Measurements from ENCODE around the gene SIMC1. TPM values are rescaled to one million over a fixed set of nuclear protein-coding genes. Genes with fewer than 3 reads are reported as not detected.

SIMC1 gene
- total RNA-seq, 1 experiment from 2014 or later, result 17.7 TPM

DNA sequence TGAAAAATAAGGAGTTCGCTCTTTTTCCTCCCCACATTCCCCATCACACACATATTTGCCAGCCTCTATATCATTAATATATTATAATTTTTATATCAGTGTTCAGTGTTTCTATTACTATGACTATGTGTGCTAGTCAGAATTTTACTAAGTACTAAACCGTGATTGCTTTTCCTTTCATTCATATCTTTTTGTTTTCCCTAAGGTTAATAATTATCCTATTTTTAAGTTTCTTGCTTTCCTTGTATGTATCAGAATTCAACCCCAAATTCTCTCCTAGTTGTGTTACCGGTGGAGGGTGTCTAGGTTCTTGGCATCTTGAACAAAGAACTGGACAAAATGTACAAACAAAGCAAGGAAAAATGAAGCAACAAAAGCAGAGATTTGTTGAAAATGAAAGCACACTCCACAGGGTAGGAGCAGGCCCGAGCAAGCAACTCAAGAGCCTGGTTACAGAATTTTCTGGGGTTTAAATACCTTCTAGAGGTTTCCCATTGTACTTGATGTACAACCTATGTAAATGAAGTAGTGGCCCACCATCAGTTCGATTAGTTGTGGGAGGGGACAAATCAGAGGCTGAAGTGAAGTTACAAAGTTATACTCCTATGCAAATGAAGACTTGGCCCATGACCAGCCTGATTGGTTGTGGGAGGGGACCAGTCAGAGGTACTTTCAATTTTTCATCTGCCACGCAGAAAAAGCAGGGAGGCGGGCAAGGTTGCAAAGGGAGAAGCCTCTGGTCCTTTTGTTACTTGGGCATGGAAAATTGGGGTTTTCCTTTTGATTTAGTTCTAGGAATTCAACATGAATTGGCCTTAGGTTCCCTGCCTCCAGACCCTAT, 79.5 kb downstream of the SIMC1 start:
- Histone ChIP-seq H3K27ac (ENCODE audit: insufficient read length, low read depth, low read length) (no peak overlapping the region), H2BK5ac (ENCODE audit: insufficient read length, low read length) (no peak overlapping the region), H3K56ac (ENCODE audit: insufficient read length, low read depth, low read length) (no peak overlapping the region), H3K9ac (ENCODE audit: extremely low read depth, insufficient read length, low read length) (no peak overlapping the region), H4K91ac (ENCODE audit: insufficient read length, low read depth, low read length) (no peak overlapping the region), H3K79me2 (ENCODE audit: insufficient read depth, low read length) (no peaks in the 10 kb centered on the region), H2BK12ac (ENCODE audit: insufficient read length, low read depth, low read length) (no peak overlapping the region), H3K14ac (ENCODE audit: insufficient read depth, low read length) (no peak overlapping the region), H3K27me3 (ENCODE audit: insufficient read depth, low read length) (no peaks in the 10 kb centered on the region), H3K4me2 (ENCODE audit: insufficient read depth, insufficient read length, low read length) (no peak overlapping the region), H2AK5ac (ENCODE audit: insufficient read length, low read length) (no peak overlapping the region), H4K8ac (replicated peaks; ENCODE audit: insufficient read length, low read depth, low read length) (no peak overlapping the region), H3K23ac (ENCODE audit: insufficient read length, low read depth, low read length) (no peak overlapping the region), H3K9me3 (ENCODE audit: control insufficient read depth, low read depth, low read length) (no peaks in the 10 kb centered on the region), H3K4ac (ENCODE audit: low read depth, low read length) (no peak overlapping the region), H2BK20ac (ENCODE audit: low read depth, low read length, poor library complexity, severe bottlenecking) (no peak overlapping the region), H3K4me1 (ENCODE audit: insufficient read depth, low read length) (no peaks in the 10 kb centered on the region), H2BK120ac (ENCODE audit: low read depth, low read length, poor library complexity, severe bottlenecking) (no peak overlapping the region), H3K23me2 (ENCODE audit: insufficient read length, low read depth, low read length, poor library complexity, severe bottlenecking) (no peaks in the 10 kb centered on the region), H4K20me1 (ENCODE audit: control insufficient read depth, insufficient read depth, insufficient read length) (no peaks in the 10 kb centered on the region), H2AFZ (ENCODE audit: low read length) (no peak overlapping the region), H4K5ac (ENCODE audit: insufficient read length, low read depth, low read length) (no peak overlapping the region), H3K18ac (ENCODE audit: insufficient read length, low read depth, low read length) (no peak overlapping the region), H3K79me1 (ENCODE audit: insufficient read depth, low read depth, low read length, poor library complexity, severe bottlenecking) (no peaks in the 10 kb centered on the region), H3T11ph (ENCODE audit: low read length) (no peak overlapping the region), H2BK15ac (ENCODE audit: low read depth, low read length) (no peak overlapping the region)
- H3K4me1 Mint-ChIP-seq, result peaks cover 0 to 4% of the 10 kb centered on the region in 2 experiments; a peak in 2 of 4 replicates
- H3K36me3 Mint-ChIP-seq (ENCODE audit: insufficient read depth in 1 of 3, low read depth in 3 of 3), result peaks cover 10 to 29% (median 22%) of the 10 kb centered on the region in 3 experiments; a peak in 6 of 7 replicates
- no peak overlapping the region for H3K4me3 Mint-ChIP-seq
- H3K27ac Mint-ChIP-seq, result no peak overlapping the region
- TF ChIP-seq, protein P1, sequence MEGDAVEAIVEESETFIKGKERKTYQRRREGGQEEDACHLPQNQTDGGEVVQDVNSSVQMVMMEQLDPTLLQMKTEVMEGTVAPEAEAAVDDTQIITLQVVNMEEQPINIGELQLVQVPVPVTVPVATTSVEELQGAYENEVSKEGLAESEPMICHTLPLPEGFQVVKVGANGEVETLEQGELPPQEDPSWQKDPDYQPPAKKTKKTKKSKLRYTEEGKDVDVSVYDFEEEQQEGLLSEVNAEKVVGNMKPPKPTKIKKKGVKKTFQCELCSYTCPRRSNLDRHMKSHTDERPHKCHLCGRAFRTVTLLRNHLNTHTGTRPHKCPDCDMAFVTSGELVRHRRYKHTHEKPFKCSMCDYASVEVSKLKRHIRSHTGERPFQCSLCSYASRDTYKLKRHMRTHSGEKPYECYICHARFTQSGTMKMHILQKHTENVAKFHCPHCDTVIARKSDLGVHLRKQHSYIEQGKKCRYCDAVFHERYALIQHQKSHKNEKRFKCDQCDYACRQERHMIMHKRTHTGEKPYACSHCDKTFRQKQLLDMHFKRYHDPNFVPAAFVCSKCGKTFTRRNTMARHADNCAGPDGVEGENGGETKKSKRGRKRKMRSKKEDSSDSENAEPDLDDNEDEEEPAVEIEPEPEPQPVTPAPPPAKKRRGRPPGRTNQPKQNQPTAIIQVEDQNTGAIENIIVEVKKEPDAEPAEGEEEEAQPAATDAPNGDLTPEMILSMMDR (conservative IDR thresholded peaks at IDR 0.05), result no peak
- no CpG with 5 or more reads among the region's 7 CpGs for WGBS (ENCODE audit: extremely low coverage, insufficient read length, low lambda C conversion rate)
- H3K27me3 Mint-ChIP-seq (ENCODE audit: low read depth), result no peaks in the 10 kb centered on the region
- DNase-seq, result no peak
- no peaks in the 10 kb centered on the region for H3K9me3 Mint-ChIP-seq
